Measurements from ENCODE around the gene MAP7. TPM values are rescaled to one million over a fixed set of nuclear protein-coding genes. Genes with fewer than 3 reads are reported as not detected.
"Not testable (repeated sequence)": the region's sequence is repeated elsewhere in the genome, so short reads cannot be mapped to it uniquely, and the experiment has no call there.

MAP7 gene
- total and polyA plus RNA-seq, 11 donors: 0.86 to 3.2 (median 2.1) TPM

GRCh38 chr6:136594671-136595070 is 44.4 kb upstream of the MAP7 start:
- Histone ChIP-seq H3K9me3 (no peaks in the 10 kb centered on the region), H3K4me3 (no peak overlapping the region), H3K27me3 (no peaks in the 10 kb centered on the region), H3K27ac (peak overlapping the region in 1 of 12 donors; percentile 61), H3K4me1 (peaks cover 0 to 23% (median 3%) of the 10 kb centered on the region in 12 donors), H3K36me3 (peaks cover 0 to 48% (median 39%) of the 10 kb centered on the region in 9 donors)
- no peak for TF ChIP-seq CTCF (IDR thresholded peaks at IDR 0.05)
- no peak for TF ChIP-seq POLR2A (IDR thresholded peaks at IDR 0.05)
- ATAC-seq: no peak
- WGBS, 4 donors: 95 to 97% (median 95%) methylated on average over 8 of the region's 8 CpGs
- intact Hi-C loops (cut with DNase I): no loop called here
- no peak for DNase-seq

GRCh38 chr6:136593748-136594490 is 43.7 kb upstream of the MAP7 start:
- Histone ChIP-seq H3K27me3 (no peaks in the 10 kb centered on the region), H3K27ac (peak overlapping the region in 1 of 12 donors; percentile 68), H3K9me3 (no peaks in the 10 kb centered on the region), H3K36me3 (peaks cover 0 to 55% (median 47%) of the 10 kb centered on the region in 9 donors), H3K4me3 (no peak overlapping the region), H3K4me1 (peaks cover 0 to 23% (median 0%) of the 10 kb centered on the region in 12 donors)
- WGBS, 4 donors: 64 to 70% (median 68%) methylated on average over 6 of the region's 6 CpGs
- intact Hi-C loops (cut with DNase I): no loop called here
- ATAC-seq: peak in 3 of 4 donors; percentile 55 to 65 (median 55)
- TF ChIP-seq POLR2A (IDR thresholded peaks at IDR 0.05) (no peak), CTCF (IDR thresholded peaks at IDR 0.05) (no peak)
- no peak for DNase-seq

GRCh38 chr6:136592930-136593673 is 42.9 kb upstream of the MAP7 start:
- no peak for DNase-seq
- Histone ChIP-seq H3K27me3 (no peaks in the 10 kb centered on the region), H3K27ac (peak overlapping the region in 1 of 12 donors; percentile 68), H3K4me1 (peaks cover 0 to 23% (median 0%) of the 10 kb centered on the region in 12 donors), H3K9me3 (no peaks in the 10 kb centered on the region), H3K4me3 (no peak overlapping the region), H3K36me3 (peaks cover 0 to 63% (median 53%) of the 10 kb centered on the region in 9 donors)
- no peak for ATAC-seq
- intact Hi-C loops (cut with DNase I): no loop called here
- WGBS, 4 donors: 67 to 82% (median 80%) methylated on average over 2 of the region's 2 CpGs
- no peak for TF ChIP-seq POLR2A (IDR thresholded peaks at IDR 0.05)
- no peak for TF ChIP-seq CTCF (IDR thresholded peaks at IDR 0.05)

- ATAC-seq (no peak), DNase-seq (no peak)
- no peak for TF ChIP-seq CTCF (IDR thresholded peaks at IDR 0.05)
- TF ChIP-seq POLR2A (IDR thresholded peaks at IDR 0.05): no peak
- 72 to 90% (median 82%) methylated on average over 1 of the region's 1 CpG for WGBS, 4 donors
- Histone ChIP-seq H3K27me3 (no peaks in the 10 kb centered on the region), H3K4me1 (peaks cover 0 to 23% (median 3%) of the 10 kb centered on the region in 12 donors), H3K27ac (no peak overlapping the region), H3K9me3 (no peaks in the 10 kb centered on the region), H3K4me3 (no peak overlapping the region), H3K36me3 (peaks cover 0 to 64% (median 58%) of the 10 kb centered on the region in 9 donors)
- intact Hi-C loops (cut with DNase I): no loop called here
Measured at GRCh38 chr6:136591617-136592016, 41.4 kb upstream of the MAP7 start.

GRCh38 chr6:136590846-136591245 is 40.6 kb upstream of the MAP7 start:
- ATAC-seq; H3K9me3 ChIP-seq; H3K4me3 ChIP-seq; H3K27ac ChIP-seq; DNase-seq; intact Hi-C loops (cut with DNase I); H3K27me3 ChIP-seq: not testable (repeated sequence)
- peaks cover 0 to 23% (median 10%) of the 10 kb centered on the region in 12 donors for H3K4me1 ChIP-seq
- WGBS, 4 donors: 95 to 100% (median 97%) methylated on average over 2 of the region's 2 CpGs
- peaks cover 0 to 66% (median 53%) of the 10 kb centered on the region in 9 donors for H3K36me3 ChIP-seq

Measured in heart left ventricle (tissue), 16 donors.